GM21825 (cell line): Measurements from ENCODE around the gene CRACR2A.

ENCODE experiments used
- ATAC-seq: cut with Tn5 transposase; IDR thresholded peaks from one replicate; pipeline ENCODE4 v1.9.1; 2021; ENCODE audit warnings: mild to moderate bottlenecking, moderate library complexity; ENCODE audit not compliant: unreplicated experiment

Gene CRACR2A, protein sequence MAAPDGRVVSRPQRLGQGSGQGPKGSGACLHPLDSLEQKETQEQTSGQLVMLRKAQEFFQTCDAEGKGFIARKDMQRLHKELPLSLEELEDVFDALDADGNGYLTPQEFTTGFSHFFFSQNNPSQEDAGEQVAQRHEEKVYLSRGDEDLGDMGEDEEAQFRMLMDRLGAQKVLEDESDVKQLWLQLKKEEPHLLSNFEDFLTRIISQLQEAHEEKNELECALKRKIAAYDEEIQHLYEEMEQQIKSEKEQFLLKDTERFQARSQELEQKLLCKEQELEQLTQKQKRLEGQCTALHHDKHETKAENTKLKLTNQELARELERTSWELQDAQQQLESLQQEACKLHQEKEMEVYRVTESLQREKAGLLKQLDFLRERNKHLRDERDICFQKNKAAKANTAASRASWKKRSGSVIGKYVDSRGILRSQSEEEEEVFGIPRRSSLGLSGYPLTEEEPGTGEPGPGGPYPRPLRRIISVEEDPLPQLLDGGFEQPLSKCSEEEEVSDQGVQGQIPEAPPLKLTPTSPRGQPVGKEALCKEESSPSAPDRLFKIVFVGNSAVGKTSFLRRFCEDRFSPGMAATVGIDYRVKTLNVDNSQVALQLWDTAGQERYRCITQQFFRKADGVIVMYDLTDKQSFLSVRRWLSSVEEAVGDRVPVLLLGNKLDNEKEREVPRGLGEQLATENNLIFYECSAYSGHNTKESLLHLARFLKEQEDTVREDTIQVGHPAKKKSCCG

DNA sequence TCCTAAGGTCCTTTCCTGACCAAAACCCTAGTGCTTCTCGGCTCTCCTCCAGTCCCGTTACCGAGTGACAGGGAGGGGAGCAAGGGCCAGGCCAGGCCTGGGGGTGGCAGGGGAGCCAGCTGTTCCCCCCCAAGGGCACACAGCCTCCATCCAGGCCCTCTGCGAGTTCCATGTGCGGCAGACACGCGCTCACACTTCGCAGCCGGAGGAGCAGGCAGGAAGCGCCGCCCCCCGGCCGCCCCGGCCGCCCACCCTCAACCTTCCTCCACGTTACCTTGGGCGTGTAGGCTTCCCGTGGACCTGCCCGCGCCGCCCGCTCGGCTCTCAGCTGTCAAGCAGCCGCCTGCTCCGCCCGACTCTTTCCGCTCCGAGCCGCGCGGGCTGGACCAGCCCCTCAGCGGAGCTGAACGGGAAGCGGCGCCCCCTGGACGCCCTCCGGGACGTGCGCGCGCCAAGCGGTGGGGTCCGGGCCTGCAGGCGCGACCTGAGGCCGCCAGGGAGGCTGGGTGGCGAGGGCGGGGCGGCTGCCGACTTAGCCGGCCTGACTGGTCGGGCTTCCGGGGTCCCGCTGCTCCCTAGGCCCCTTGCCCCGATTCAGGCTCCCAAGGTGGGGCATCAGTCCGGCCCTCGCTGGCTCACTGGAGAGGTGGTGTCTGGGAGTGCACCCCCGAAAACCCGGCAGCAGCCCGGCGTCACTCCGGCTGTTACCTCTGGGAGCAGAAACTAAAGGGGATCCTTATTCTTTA, at the start of gene CRACR2A:
CRACR2A (minus strand) TSS at position 369 of the 746 bp plus-strand sequence. CDS start 56,110 bp downstream, outside the sequence.
- peak; percentile 86 for ATAC-seq

DNA sequence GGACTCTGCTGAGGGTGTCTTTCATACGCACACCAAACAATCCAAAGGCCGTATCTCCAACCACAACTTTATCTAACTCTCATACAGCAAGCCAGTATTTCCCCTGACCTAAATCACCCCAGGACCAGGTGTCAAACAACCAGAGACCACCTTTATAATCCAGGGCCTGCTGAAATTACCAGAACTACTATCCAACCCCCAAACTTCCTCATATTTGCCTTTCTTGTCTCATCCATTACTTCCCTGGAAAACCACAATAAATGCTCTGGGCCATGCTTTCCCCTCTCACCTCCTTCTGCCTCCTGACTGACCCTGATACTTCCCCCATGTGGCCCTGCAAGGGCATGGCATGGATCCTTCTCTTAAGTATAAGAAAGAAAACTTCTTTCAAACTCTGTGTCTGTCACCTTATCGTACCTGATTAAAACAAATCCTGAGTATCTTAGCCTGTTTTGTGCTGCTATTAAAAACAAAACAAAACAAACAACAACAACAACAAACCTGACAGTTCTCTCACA, 44.7 kb upstream of the CRACR2A start:
- ATAC-seq = no peak

DNA sequence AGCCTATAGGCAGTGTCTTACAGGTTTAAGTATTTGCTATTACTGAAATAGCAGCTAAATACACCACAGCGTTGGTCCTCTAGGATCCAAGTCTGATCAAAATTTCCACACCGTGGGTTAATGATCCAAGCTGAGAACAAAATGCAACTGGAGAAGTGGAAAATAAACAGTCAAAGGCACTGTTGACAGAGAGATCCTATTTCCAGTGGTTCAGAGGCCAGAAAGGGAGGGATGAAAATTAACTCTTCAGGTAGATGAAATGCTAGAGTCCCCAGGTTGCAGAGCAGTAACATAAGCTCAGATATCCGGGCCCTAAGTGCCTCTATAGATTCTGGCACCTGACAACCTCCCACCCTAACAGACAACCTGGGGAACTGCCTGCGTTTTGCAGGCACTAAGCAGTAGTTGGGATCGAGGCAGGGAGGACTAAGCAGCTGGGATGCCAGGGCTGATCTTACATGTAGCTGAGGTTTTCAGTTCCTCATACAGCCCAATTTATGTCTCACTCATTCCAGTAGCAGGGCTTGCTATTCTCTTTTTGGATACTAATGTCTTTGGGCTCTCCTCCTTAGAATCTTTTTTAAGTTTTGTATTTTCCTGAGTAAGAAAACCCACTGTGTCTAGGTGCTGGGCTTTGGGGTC, 42.7 kb upstream of the CRACR2A start:
- ATAC-seq = no peak

DNA sequence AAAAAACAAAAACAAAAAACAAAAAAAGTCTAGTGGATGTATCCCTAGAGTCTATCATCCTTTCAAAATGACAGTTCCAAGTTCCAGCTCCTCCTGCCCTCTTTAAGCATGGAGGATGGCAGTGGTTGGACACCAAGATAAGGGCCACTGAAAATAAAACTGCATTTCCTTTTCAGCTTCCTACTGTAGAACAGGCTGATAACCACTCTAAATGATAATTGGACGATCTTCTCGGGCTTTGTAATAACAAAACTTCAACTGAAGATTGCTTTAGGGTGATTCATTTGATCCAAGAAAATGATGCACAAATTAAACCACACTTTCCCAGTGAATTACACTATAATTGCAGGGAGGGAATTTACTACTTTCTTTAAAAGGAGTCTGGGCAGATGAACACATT, 42.2 kb upstream of the CRACR2A start:
- ATAC-seq = no peak

DNA sequence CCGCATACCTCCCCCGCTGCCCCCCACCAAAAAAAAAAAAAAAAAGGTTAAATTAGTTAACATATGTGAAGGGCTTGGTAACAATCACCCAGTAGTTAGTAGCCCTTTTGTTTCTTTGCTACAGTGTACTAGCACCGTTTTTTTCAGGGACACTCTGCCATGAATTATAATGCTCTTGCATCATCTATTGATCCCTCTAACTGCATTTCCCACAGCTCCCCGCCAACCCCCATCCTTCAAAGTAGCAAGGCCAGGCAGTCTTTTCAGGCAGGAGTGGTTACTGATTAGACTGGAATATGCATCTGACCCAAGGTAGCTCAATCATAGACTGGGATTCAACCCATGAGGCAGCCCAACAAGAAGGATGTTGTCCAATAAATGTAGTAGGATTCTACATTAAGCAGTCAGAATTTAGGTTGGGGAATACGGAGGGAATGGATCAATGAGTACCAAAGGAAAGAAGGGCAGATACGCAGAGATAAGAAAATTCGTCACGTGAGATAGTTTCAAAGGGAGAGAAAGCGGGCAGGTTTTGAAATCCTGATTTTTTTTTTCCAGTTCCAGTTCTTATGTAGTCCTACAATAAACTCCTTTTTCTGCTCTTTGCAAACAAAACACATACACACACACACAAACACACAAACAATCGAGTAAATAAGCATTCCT, 39.8 kb upstream of the CRACR2A start:
- no peak for ATAC-seq

DNA sequence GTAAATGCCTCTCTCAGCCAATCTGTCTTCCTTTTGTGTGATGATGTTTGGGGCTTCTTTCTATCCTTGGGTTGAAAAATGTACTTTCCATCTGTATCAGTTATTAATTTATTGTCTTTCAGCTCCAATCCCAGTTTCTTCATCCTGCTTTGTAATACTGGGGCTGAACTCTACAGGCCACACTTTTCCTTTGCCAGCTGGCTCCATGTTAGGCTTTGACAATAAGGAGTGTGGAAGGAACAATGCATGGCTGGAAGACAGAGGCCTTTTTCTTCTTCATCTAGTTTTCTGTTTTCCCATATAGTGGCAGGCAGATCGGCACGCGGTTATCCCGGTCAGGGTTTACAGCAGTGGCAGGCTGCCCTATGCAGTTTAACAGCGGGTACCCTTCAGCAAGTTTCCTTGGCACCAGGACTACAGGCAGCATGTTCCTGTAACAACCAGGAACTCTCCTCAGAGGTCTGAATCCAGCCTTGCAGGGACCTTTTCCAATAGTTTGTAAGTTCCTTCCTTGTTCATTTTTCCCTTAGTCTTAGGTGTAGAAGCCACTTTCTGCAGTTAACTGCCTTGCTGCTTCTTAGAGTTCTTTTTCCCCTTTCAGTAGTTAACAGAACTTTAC, 38.5 kb upstream of the CRACR2A start:
- no peak for ATAC-seq

DNA sequence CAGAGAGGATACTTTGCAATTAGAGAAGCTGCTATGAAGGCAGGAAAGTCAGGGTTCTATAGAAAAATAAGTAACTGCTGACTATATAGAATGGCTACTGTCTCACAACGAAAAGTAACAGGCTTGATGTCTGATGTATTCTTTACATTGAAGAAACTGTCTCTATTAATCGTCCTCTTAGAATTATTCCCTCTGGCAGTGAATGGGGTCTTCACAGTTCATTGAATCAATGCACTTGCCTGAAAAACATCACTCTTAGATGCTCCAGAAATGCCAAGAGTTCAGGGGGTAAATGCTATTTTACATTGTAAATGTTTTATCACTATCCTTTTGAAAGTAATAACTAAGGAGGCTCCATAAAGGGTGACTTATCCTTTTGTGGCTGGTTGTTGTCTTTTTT, 37.7 kb upstream of the CRACR2A start:
- no peak for ATAC-seq

DNA sequence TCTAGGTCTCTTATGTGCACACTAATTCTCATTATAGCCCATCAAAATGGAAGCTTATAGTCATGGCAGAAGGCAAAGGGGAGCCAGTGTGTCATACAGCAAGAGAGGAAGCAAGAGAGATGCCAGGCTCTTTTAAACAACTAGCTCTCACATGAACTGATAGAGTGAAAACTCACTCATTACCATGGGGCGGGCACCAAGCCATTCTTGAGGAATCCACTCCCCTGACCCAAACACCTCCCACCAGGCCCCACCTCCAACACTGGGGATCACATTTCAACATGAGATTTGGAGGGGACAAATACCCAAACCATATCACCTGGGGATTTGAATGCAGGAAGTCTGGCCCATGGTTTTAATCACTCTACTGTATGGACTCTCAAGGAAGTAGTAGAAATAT, 36.9 kb upstream of the CRACR2A start:
- no peak for ATAC-seq

DNA sequence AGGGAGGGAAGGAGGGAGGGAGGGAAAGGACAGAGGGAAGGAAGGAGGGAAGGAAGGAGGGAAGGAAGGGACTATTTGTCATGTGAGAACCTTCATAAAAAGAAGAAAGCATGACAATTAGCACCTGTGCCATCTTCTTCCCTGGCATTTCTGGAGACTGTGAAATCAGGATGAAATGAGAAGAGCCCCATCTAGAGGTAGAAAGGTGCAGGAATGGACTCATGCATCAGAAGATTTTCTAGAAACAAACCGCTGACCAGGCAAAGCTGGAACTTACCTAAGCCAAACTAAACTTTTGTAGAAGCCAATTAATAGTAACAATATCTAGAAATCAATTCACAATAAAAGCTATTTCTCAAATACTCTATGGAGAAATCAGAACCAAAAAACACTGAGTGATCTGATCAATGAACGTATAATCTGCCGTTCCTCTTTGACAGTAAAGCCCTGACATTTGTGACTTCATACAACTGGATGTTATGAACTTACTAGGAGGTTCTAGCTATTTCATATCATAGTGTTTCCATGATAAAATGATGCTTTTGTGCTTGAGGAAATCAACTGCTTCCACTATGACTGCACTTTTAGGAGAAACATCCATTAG, 24.4 kb upstream of the CRACR2A start:
- no peak for ATAC-seq

DNA sequence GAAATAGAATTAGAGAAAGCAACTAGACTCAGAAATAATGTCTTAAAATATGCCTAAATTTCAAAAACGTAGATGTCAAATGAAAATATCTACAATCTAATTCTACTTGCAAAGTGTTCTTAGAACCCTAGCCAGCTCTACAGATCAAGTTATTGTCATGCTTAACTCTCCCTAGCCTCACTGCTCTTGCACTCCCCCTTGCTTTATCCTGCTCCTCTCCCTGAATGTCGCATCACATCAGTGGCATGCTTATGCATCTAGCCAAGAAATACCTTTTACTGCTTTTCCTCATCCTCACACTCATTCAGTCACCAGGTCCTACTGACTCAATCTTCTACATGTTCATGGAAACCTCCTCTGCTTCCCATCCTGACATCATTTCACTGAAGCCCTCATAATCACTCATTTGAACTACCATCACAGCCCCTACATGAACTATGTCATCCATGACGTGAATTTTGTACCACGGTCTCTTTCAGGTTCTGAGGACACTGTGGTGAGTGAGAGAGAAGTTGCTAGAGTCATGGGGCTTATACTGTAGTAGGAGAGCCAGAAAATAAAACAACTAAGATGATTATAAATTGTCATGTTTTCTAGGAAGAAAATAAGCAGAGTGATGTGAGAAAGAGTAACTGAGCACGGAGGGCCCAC, 22.6 kb upstream of the CRACR2A start:
- ATAC-seq = no peak

DNA sequence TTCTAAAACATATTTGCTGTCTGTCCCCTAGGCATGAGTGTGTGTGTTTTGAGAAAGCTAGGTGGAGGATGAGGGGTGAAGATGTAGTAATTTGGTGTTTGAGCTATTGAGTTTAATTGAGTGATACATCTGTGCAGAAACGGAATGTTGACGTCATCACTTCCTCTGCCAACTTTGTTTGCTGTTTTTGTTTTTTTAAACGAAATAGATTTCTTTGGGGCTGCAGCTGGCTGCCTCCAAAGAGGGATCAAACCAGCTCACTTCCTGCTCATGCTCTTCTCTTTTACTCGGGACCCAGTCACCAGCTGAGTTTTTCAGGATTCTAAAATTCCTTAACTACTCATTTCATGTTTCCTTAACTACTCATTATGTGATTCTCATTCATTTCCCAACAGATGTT, 19.5 kb upstream of the CRACR2A start:
- no peak for ATAC-seq

DNA sequence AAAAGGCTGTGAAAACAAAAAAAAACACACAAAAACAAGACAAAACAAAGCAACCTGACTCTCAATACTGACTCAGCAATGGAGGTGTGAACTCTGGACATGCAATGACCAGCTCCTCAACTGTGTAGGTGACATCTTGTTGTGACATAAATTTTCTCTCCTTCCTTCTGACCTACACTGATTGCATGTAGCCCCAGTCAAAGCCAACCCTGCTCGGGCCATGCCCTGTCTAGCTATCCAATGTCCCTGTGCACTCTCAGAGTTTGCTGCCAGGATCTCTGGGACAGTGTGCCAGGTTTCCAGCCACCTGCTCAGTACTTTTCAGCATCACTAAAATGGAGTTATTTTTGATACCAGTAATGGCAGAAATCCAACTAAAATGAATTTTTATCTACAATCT, 18.9 kb upstream of the CRACR2A start:
- no peak for ATAC-seq

DNA sequence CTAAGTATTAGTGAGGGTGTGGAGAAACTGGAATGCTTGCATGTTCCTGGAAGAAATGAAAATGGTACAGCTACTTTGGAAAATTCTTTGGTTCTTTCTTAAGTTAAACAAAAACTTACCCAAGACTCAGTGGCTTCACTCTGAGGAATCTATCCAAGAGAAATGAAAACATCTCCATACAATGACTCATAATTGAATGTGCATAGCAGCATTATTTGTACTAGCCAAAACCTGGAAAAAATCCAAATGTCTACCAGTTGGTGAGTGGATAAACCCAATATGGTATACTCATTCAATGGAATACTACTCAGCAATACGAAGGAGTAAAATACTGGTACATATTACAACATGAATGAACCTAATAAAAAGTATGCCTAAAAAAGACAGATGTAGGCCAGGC, 18.0 kb upstream of the CRACR2A start:
- ATAC-seq = no peak

DNA sequence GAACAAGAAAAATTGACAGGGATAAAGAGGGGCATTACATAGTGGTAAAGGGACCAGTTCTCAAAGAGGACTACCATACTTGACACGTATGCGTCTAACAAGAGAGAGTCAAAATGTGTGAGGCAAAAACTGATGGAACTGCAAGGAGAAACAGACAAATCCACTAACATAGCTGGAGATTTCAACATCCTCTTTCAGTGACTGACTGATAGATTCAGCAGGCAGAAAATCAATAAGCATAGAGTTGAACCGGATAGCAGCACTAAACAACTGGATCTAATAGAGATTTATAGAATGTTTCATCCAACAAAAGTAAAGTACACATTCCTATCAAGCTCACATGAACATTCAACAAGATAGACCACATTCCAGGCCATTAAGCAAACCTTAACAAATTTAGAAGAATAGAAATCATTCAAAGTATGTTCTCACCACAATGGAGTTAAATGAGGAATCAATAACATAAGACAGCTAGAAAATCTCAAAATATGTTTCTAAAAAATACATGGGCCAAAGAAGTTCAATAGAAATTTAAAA, 16.1 kb upstream of the CRACR2A start:
- no peak for ATAC-seq

DNA sequence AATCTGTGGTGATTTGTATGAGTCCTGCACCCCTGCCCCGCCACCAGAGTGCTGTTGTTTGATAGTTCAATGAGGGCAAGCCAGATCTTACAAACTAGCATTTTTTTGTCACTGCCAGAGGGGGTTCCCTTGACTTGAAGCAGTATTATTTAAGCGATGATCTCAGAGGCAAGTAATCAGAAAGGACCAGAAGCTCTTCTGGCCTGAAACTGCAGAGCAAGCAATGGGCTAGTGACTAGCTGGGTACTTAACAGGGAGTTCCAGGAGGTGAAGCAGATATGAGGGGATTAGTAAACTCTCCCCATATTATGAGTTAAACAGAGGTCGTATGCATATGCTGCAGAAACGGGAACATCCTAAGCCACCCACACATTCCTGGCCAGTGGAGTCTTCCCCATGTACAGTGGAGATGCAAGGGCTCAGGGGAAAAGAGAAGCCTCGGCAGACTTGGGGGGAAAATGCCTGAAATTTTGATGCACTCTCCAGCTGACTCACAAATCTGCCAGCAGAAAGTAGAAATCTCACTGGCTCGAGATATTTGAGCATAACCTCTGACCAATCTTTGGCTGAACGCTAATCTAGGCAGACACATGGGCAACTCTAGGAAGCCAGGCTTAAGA, 8.3 kb upstream of the CRACR2A start:
- no peak for ATAC-seq

DNA sequence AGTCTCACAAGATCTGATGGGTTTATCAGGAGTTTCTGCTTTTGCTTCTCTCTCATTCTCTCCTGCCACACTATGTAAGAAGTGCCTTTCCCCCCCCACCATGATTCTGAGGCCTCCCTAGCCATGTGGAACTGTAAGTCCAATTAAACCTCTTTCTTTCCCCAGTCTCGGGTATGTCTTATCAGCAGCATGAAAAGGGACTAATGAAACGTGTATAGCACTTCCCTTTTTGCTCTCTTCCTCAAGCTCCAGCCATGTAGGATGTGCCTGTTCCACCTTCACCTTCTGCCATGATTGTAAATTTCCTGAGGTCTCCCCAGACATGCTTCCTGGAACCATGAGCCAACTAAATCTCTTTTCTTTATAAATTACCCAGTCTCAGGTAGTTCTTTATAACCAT, 7.0 kb upstream of the CRACR2A start:
- ATAC-seq = no peak

DNA sequence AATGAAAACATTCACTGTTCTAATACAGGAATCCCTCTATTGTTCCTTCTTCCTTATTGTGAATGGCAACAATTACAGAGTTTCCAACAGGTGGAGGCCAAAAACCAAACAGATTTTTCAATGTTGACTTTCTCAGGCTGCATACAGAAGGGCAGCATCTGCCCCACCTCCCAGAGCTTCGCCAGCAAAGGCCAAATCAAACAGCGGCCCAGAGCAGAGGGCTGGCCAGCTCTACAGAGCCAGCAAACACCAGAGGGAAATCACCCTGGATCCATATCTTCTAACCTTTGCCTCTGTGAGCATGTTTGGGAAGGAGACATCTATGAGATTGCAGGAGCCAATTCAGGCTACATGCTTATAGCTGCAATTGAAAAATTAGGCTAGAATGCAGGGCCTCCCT, 4.4 kb upstream of the CRACR2A start:
- ATAC-seq = no peak

DNA sequence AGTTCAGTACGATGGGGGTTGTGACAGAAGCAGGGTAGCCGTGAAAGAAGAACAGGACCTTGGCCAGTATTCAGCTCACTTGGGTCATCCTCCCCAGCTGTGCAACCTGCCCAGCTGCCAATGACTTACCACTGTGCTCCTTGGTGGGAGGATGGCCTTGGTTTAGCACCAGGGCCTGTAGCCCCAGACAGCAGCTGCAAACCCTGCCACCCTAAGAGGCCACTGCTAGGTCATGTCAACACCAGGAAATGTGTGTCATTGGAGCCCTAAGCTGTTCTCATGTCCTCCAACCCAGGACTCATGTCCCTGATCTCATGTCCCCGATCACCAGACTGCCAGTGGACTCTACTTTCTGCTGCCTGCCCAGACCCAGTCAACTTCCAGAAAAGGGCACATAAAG, 3.0 kb upstream of the CRACR2A start:
- no peak for ATAC-seq
